Heart left ventricle (tissue), 13 donors: Measurements from ENCODE around the gene TMEM258.

ENCODE experiments used
- POLR2A ChIP-seq, 2 donors: fragments of 450-650 bp; IDR thresholded peaks; one replicate each; pipeline ENCODE4 v1.6.1; 2017; ENCODE audit warnings: antibody characterized with exemption in 2 of 2, mild to moderate bottlenecking in 2 of 2, moderate library complexity in 2 of 2
- TF ChIP-seq, protein P1 (sequence below), 12 donors: fragments of 200-600 bp; sonication (generic) in 4 of 12; IDR thresholded peaks; one replicate each; pipeline versions ENCODE4 v1.5.0 to v1.8.0; 2018 to 2022; ENCODE audit warnings: antibody characterized with exemption in 12 of 12, mild to moderate bottlenecking in 5 of 12
- donor health status: ischemic (EF 13 %, LVEDD 7.1; RV severe dilation, severe dysfunction).
- donor health status: DM: no; HTN: yes; CAD: no.
- donor health status: DM: no; HTN: no; CAD: no.
- donor health status: ischemic (EF 25% LVEDD 6.9; RV normal size, moderate dysfunction).
- donor health status: ischemic (EF 25% LVEDD 5.7; RV mildly dilated, moderate dysfunction).
- donor health status: ischemic (EF 35%, LVEDD 5.7; RV mildly dilated, moderate dysfunction).
- donor health status: nonischemic (EF 11% LVEDD 7.7; RV severe dilation, severe dysfunction).
- donor health status: DM: yes; HTN: yes; CAD: no.
- donor health status: PGD.
- donor health status: ischemic (EF 29% LVEDD 5.4; RV normal size, mild dysfunction).
- donor health status: nonischemic (EF 23%, LVEDD 6.1; RV moderate dilation, normal function).

DNA sequence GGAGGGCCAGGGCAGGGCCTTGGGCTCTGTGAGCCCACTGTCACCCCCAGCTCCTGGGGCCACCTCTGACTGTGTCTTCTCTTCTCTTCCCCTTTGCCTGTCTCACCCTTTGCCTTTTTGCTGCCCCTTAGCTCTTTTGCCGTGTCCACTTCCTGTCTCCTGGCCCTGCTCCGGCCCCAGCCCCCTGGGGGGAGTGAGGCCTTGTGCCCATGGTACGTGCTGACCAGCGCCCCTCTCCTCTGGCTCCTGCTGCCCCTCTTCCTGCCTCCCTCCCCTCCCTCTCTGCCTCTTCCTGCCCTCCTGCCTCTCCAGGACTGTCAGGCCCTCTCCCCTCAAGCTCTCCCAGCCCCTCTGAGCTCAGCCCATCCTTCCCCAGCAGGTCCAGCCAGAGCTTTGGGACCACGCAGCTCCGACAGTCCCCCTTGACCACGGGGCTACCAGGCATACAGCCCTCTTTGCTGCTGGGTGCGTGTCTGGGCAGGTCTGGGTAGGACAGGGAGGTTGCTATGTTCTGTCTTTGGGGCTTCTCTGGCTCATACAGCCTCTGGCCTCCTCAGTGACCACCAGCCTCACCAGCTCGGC is 11.7 kb downstream of the TMEM258 start:
- TF ChIP-seq, protein P1, sequence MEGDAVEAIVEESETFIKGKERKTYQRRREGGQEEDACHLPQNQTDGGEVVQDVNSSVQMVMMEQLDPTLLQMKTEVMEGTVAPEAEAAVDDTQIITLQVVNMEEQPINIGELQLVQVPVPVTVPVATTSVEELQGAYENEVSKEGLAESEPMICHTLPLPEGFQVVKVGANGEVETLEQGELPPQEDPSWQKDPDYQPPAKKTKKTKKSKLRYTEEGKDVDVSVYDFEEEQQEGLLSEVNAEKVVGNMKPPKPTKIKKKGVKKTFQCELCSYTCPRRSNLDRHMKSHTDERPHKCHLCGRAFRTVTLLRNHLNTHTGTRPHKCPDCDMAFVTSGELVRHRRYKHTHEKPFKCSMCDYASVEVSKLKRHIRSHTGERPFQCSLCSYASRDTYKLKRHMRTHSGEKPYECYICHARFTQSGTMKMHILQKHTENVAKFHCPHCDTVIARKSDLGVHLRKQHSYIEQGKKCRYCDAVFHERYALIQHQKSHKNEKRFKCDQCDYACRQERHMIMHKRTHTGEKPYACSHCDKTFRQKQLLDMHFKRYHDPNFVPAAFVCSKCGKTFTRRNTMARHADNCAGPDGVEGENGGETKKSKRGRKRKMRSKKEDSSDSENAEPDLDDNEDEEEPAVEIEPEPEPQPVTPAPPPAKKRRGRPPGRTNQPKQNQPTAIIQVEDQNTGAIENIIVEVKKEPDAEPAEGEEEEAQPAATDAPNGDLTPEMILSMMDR (IDR thresholded peaks at IDR 0.05): no peak
- no peak for TF ChIP-seq POLR2A (IDR thresholded peaks at IDR 0.05)
